GM10266 (cell line): ENCODE results near the gene ACSS1.

Source experiments
- DNase-seq: peaks from one replicate; pipeline ENCODE4 v3.0.0; 2012; ENCODE audit errors: extremely low spot score
- TF ChIP-seq, protein P1 (sequence below): IDR thresholded peaks from 2 replicates; pipeline ENCODE4 v1.5.1; 2012; ENCODE audit warnings: mild to moderate bottlenecking, low read depth; ENCODE audit not compliant: control insufficient read depth, insufficient read depth; ENCODE audit errors: missing control alignments

Gene ACSS1

GRCh38 chr20:25071734-25072133 is 13.8 kb upstream of the ACSS1 start:
- TF ChIP-seq, protein P1, sequence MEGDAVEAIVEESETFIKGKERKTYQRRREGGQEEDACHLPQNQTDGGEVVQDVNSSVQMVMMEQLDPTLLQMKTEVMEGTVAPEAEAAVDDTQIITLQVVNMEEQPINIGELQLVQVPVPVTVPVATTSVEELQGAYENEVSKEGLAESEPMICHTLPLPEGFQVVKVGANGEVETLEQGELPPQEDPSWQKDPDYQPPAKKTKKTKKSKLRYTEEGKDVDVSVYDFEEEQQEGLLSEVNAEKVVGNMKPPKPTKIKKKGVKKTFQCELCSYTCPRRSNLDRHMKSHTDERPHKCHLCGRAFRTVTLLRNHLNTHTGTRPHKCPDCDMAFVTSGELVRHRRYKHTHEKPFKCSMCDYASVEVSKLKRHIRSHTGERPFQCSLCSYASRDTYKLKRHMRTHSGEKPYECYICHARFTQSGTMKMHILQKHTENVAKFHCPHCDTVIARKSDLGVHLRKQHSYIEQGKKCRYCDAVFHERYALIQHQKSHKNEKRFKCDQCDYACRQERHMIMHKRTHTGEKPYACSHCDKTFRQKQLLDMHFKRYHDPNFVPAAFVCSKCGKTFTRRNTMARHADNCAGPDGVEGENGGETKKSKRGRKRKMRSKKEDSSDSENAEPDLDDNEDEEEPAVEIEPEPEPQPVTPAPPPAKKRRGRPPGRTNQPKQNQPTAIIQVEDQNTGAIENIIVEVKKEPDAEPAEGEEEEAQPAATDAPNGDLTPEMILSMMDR: no peak
- no peak for DNase-seq

GRCh38 chr20:25070821-25071473 is 13.0 kb upstream of the ACSS1 start:
- no peak for DNase-seq
- TF ChIP-seq, protein P1: no peak

- TF ChIP-seq, protein P1: no peak
- DNase-seq: no peak
Observed at GRCh38 chr20:25067102-25067987, 9.4 kb upstream of the ACSS1 start.

- no peak for DNase-seq
- TF ChIP-seq, protein P1: no peak
Observed at GRCh38 chr20:25066386-25066785, 8.4 kb upstream of the ACSS1 start.

- TF ChIP-seq, protein P1: peak; percentile 81
- peak; percentile 63 for DNase-seq
Observed at GRCh38 chr20:25065625-25066338, 7.8 kb upstream of the ACSS1 start.

DNA sequence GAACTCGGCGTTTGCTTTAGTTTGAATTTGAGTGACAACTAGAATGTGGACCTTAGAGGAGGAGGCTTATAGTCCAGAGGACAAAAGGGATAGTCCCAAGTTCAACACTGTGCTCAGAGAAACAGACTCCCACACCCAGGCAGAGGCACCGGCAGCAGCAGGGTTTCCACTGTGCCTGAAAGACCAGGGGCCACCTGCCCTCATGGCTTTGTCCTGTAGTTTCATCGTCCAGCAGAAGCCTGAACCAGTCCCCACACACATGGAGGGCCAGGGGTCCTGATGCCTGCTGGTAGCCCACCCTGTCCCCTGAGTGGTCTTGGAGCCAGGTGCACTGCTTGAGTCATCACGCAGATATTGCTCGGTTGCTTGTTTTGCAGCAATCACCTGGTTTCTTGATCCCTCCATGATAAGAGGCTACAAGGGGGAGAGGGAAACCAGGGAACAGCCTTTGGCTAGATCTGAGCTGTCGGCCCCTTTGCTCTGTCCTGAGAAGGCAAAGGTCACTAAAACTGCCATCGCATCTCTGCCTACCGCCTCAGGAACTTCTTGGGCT is 7.2 kb upstream of the ACSS1 start:
- TF ChIP-seq, protein P1: no peak
- DNase-seq: no peak
